DMS79 treated with DMSO at 0.1 percent for 48 hours (cell line): ENCODE measurements around the gene GNG7.
"Not testable (repeated sequence)": the region's sequence is repeated elsewhere in the genome, so short reads cannot be mapped to it uniquely, and the experiment has no call there.

Experiments
- DNase-seq: peaks from one replicate; lab custom pipeline; 2025; lab: John Stamatoyannopoulos, UW

GNG7 gene

DNA sequence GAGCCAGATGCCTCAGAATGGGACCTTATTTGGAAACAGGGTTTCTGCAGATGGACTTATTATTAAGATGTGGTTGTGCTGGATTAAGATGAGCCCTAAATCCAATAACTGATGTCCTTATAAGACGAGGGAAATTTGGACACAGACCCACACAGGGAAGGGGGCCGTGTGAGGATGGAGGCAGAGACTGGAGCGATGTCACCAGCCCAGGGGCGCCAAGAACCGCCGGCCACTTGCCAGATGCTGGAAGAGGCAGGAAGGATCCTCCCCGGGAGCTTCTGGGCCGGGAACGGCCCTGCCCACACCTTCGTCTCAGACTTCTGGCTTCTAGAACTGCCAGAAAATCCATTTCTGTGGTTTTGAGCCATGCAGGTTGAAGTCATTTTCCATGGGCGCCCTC is 26.6 kb downstream of the GNG7 start:
- no peak for DNase-seq

GRCh38 chr19:2670217-2670616 is 32.3 kb downstream of the GNG7 start:
- DNase-seq = no peak

- no peak for DNase-seq
Measured at GRCh38 chr19:2668175-2668763, 34.2 kb downstream of the GNG7 start.

GRCh38 chr19:2667349-2667748 is 35.1 kb downstream of the GNG7 start:
- DNase-seq = not testable (repeated sequence)

- DNase-seq = no peak
Measured at GRCh38 chr19:2666344-2666994, 36.0 kb downstream of the GNG7 start.

- no peak for DNase-seq
Measured at GRCh38 chr19:2665103-2665502, 37.4 kb downstream of the GNG7 start.

- no peak for DNase-seq
Measured at GRCh38 chr19:2663920-2664571, 38.4 kb downstream of the GNG7 start.

GRCh38 chr19:2661615-2662014 is 40.9 kb downstream of the GNG7 start:
- no peak for DNase-seq

DNA sequence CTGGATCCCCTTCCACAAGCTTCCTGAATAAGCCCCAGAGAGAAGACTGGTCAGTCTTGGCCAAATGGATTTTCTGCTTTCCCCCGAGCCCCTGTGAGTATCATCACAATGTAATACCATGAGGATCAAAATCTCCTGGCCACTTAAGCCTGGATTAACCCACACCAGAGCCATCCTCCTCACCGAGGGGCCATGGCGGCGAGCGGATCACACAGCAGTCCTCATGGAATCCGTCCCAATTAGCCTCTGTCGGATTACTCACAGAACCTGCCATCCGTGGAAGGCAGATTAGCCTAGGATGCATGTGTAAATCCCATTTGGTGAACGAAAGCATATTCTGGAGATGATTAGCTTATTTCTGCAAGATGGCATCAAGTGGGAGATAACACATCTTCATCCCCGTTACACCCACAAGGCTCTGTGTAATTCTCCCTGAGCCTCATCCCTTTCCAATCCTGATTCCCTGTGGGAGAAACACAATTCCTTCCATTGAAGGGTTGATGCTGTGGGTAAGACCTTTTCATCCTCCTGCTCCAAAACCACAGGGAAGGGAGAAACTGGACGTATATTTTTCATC is 42.5 kb downstream of the GNG7 start:
- no peak for DNase-seq

- no peak for DNase-seq
Measured at GRCh38 chr19:2656533-2656932, 46.0 kb downstream of the GNG7 start.

- DNase-seq = no peak
Measured at GRCh38 chr19:2653710-2654707, 48.5 kb downstream of the GNG7 start.

GRCh38 chr19:2653218-2653617 is 49.3 kb downstream of the GNG7 start:
- no peak for DNase-seq

- no peak for DNase-seq
Measured at GRCh38 chr19:2652504-2653099, 49.9 kb downstream of the GNG7 start.

- DNase-seq = not testable (repeated sequence)
Measured at GRCh38 chr19:2651002-2651733, 51.3 kb downstream of the GNG7 start.

GRCh38 chr19:2650515-2650914 is 52.0 kb downstream of the GNG7 start:
- DNase-seq = no peak

GRCh38 chr19:2648528-2648937 is 54.0 kb downstream of the GNG7 start:
- peak; percentile 64 for DNase-seq

DNA sequence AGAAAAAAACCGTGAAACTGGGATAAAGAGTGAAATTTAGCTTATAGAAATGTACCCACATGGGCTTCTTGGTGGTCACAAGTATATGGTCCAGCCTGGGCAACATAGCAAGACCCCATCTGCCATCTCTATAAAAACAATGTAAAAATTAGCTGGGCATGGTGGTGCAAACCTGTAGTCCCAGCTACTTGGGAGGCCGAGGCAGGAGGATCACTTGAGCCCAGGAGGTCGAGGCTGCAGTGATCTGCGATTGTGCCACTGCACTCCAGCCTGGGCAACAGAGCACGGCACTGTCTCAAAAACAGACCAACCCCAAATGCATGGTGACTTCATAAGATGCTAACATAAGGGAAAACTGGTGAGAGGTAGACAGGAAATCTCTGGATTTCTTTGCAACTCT is 54.4 kb downstream of the GNG7 start:
- no peak for DNase-seq

DNA sequence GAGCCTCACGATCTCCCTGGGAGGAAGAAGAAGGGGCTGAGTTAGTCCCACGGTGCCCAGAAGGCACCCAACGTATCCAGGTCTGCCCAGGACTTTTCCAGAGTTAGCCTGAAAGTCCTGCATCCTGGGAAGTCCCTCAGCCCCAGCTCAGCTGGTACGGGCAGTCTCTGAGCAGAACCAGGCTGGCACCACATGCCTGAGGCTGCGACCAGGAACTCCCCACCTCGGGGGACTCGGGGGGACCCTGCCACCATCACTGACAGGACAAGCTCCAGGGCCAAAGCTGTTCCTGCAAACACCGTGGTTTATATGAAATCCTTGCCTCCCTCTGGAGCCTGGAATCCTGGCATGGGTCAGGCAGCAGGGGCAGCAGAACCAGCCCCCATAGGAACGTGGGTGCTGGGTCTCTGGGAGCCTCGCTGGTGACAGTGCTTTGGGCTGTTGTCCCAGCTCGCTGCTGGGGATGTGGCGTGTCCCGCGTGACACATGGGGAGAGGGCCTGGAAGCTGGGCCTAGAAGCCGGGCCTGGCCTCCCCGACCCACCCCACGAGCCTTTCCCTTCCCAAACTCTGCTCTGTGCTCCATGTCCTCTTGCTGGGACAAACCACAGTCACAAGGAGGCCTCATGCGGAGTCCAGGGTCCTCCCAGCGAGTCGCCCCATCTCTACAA is 55.5 kb downstream of the GNG7 start:
- no peak for DNase-seq

DNA sequence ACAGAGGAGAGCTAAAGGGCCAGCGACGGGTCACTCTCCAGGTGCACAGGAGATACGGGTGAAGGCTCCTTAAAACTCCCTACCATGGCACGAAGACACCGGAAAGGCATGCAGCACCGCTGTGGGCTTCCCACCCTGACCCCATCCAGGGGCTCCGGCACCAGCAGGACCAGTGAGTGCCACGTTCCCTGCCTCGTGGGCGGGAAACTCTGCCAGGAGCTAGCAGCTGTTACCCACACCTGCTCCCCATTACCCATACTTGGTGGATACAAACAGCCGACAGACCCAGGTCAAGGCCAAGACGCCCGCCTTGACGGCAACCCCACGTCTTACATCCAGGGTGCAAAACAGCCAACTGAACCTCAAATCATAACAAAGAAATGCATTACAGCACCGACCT is 56.7 kb downstream of the GNG7 start:
- no peak for DNase-seq

DNA sequence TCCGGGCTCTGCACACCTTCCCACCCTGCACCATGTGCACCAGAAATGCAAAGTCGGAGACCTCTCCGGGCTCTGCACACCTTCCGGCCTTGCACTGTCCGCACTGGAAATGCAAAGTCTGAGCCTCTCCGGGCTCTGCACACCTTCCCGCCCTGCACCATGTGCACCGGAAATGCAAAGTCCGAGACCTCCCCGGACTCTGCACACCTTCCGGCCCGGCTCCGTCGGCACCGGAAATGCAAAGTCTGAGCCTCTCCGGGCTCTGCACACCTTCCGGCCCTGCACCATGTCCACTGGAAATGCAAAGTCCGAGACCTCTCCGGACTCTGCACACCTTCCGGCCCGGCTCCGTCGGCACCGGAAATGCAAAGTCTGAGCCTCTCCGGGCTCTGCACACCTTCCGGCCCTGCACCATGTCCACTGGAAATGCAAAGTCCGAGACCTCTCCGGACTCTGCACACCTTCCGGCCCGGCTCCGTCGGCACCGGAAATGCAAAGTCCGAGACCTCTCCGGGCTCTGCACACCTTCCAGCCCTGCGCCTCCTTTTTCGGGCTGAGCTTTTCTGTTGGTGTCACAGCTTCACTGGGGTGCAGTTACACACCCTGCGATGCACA is 59.3 kb downstream of the GNG7 start:
- not testable (repeated sequence) for DNase-seq
